GM23338 (cell line): ENCODE measurements around the gene MED16. TPM values are rescaled to one million over a fixed set of nuclear protein-coding genes. Genes with fewer than 3 reads are reported as not detected.

Source experiments
- ATAC-seq: fragments of 200-7000 bp; cut with Tn5 transposase; 3 replicates; pipeline ENCODE4 v1.9.1; 2020
- DNase-seq: peaks from one replicate; pipeline ENCODE4 v3.0.0-alpha.2; 2015; ENCODE audit warnings: low spot score
- H2AFZ ChIP-seq: fragments of 200-600 bp; sonication (generic); 2 replicates; pipeline ENCODE4 v1.8.0; 2016; ENCODE audit warnings: antibody characterized with exemption, mild to moderate bottlenecking, moderate library complexity
- H3F3A ChIP-seq: fragments of 200-600 bp; sonication (generic); replicated peaks from 2 replicates; pipeline ENCODE4 v1.8.0; 2017; ENCODE audit warnings: antibody characterized with exemption, mixed run types, low read depth
- H3K27ac ChIP-seq: fragments of 200-600 bp; sonication (generic); 2 replicates; pipeline ENCODE4 v1.6.1; 2016; ENCODE audit warnings: low read depth
- H3K27me3 ChIP-seq: fragments of 200-600 bp; sonication (generic); 2 replicates; pipeline ENCODE4 v1.8.0; 2016; ENCODE audit warnings: mild to moderate bottlenecking, mixed run types, moderate library complexity; ENCODE audit not compliant: insufficient read depth
- H3K36me3 ChIP-seq: fragments of 200-600 bp; sonication (generic); 2 replicates; pipeline ENCODE4 v1.8.0; 2016; ENCODE audit warnings: mild to moderate bottlenecking; ENCODE audit not compliant: insufficient read depth
- H3K4me1 ChIP-seq: fragments of 200-600 bp; sonication (generic); 2 replicates; pipeline ENCODE4 v1.8.0; 2016; ENCODE audit warnings: mild to moderate bottlenecking, moderate library complexity; ENCODE audit not compliant: insufficient read depth
- H3K4me2 ChIP-seq: fragments of 200-600 bp; sonication (generic); 2 replicates; pipeline ENCODE4 v1.7.1; 2017; ENCODE audit warnings: mixed run types
- H3K4me3 ChIP-seq: fragments of 200-600 bp; sonication (generic); 2 replicates; pipeline ENCODE4 v1.6.1; 2016; ENCODE audit warnings: mixed run types
- H3K79me2 ChIP-seq: fragments of 200-600 bp; sonication (generic); replicated peaks from 2 replicates; pipeline ENCODE4 v1.8.0; 2017; ENCODE audit warnings: mild to moderate bottlenecking; ENCODE audit not compliant: insufficient read depth
- H3K9me2 ChIP-seq: fragments of 200-600 bp; sonication (generic); 2 replicates; pipeline ENCODE4 v1.8.0; 2017; ENCODE audit not compliant: insufficient read depth
- H4K20me1 ChIP-seq: fragments of 200-600 bp; sonication (generic); replicated peaks from 2 replicates; pipeline ENCODE4 v1.8.0; 2017; ENCODE audit warnings: mild to moderate bottlenecking; ENCODE audit not compliant: insufficient read depth
- H3K27ac Mint-ChIP-seq: 2 replicates; pipeline ENCODE4 v1.8.0; 2020; ENCODE audit warnings: inconsistent platforms, mild to moderate bottlenecking, moderate library complexity, mixed read lengths
- H3K27me3 Mint-ChIP-seq: 3 replicates; pipeline ENCODE4 v1.8.0; 2022; ENCODE audit warnings: low read depth, mild to moderate bottlenecking, moderate library complexity, mixed read lengths, inconsistent platforms; ENCODE audit not compliant: insufficient read depth, poor library complexity
- H3K36me3 Mint-ChIP-seq: 3 replicates; pipeline ENCODE4 v1.8.0; 2021; ENCODE audit warnings: low read depth, mild to moderate bottlenecking, inconsistent platforms, moderate library complexity, mixed read lengths
- H3K4me1 Mint-ChIP-seq: 3 replicates; pipeline ENCODE4 v1.8.0; 2020; ENCODE audit warnings: mild to moderate bottlenecking, inconsistent platforms, mixed read lengths
- H3K4me3 Mint-ChIP-seq: 3 replicates; pipeline ENCODE4 v1.8.0; 2021; ENCODE audit warnings: moderate library complexity, mild to moderate bottlenecking, inconsistent platforms, mixed read lengths
- H3K9me3 Mint-ChIP-seq: 3 replicates; pipeline ENCODE4 v1.8.0; 2020; ENCODE audit warnings: moderate library complexity, mild to moderate bottlenecking, inconsistent platforms, mixed read lengths
- CTCF ChIP-seq, 2 experiments: fragments of 200-600 bp in 1 of 2; sonication (generic) in 1 of 2; conservative IDR thresholded peaks; 2 replicates each; pipeline versions ENCODE4 v1.5.1 to v1.6.1; 2016 to 2017; ENCODE audit warnings: antibody characterized with exemption in 2 of 2, low read depth in 2 of 2, mild to moderate bottlenecking in 2 of 2, moderate library complexity in 1 of 2
- ETS1 ChIP-seq: IDR thresholded peaks from 2 replicates; pipeline ENCODE4 v1.6.1; 2016; ENCODE audit warnings: antibody characterized with exemption
- EZH2 ChIP-seq: fragments of 200-600 bp; sonication (generic); IDR thresholded peaks from one replicate; pipeline ENCODE4 v1.8.0; 2017; ENCODE audit warnings: antibody characterized with exemption, mild to moderate bottlenecking, low read depth; ENCODE audit not compliant: unreplicated experiment
- EZH2phosphoT487 ChIP-seq: fragments of 200-600 bp; sonication (generic); IDR thresholded peaks from one replicate; pipeline ENCODE4 v1.8.1; 2018; ENCODE audit warnings: antibody characterized with exemption; ENCODE audit not compliant: unreplicated experiment
- JUNB ChIP-seq: IDR thresholded peaks from one replicate; pipeline ENCODE4 v1.6.1; 2016; ENCODE audit warnings: antibody characterized with exemption; ENCODE audit not compliant: unreplicated experiment
- POLR2AphosphoS5 ChIP-seq: IDR thresholded peaks from 2 replicates; pipeline ENCODE4 v1.6.1; 2016; ENCODE audit warnings: antibody characterized with exemption, low read depth
- REST ChIP-seq: IDR thresholded peaks from one replicate; pipeline ENCODE4 v1.6.1; 2018; ENCODE audit warnings: antibody characterized with exemption; ENCODE audit not compliant: unreplicated experiment
- ZNF331 ChIP-seq: fragments of 250-450 bp; sonication (Bioruptor Pico); IDR thresholded peaks from 2 replicates; pipeline ENCODE4 v1.5.0; 2020; ENCODE audit warnings: low read depth, mild to moderate bottlenecking, moderate library complexity
- ZNF462 ChIP-seq: fragments of 250-450 bp; sonication (Bioruptor Pico); IDR thresholded peaks from 2 replicates; pipeline ENCODE4 v1.5.0; 2020; ENCODE audit warnings: mild to moderate bottlenecking, moderate library complexity
- polyA plus RNA-seq: library from polyadenylated mRNA; unstranded; fragments of >200 nt; fragmentation: Nextera tagmentation; extraction: Ambion mirVana; gene quantifications from 2 replicates; pipeline ENCODE4 v1.2.1, GENCODE V29; 2016
- total RNA-seq: library from RNA; depleted of rRNA; stranded (reverse); fragments of >200 nt; shearing (Covaris generic); gene quantifications from 2 replicates; pipeline ENCODE4 v1.2.3, GENCODE V29; 2014

Gene MED16
- total and polyA plus RNA-seq, 2 experiments from 2014 or later, result 52.7 to 73.6 TPM

GRCh38 chr19:887599-887998 lies 5.4 kb downstream of the MED16 start:
- Mint-ChIP-seq H3K4me1 (no peaks in the 10 kb centered on the region), H3K9me3 (no peaks in the 10 kb centered on the region; the same call in 2 of the 3 replicates), H3K4me3 (no peak overlapping the region), H3K27me3 (peaks cover 6% of the 10 kb centered on the region), H3K27ac (no peak overlapping the region), H3K36me3 (peaks cover 13% of the 10 kb centered on the region; the same call in 2 of the 3 replicates)
- Histone ChIP-seq H3K4me3 (no peak overlapping the region), H3K27ac (no peak overlapping the region), H3K9me2 (no peaks in the 10 kb centered on the region), H3K4me1 (no peaks in the 10 kb centered on the region), H2AFZ (no peak overlapping the region), H3F3A (no peaks in the 10 kb centered on the region; the same call in 1 of the 2 replicates), H3K4me2 (no peak overlapping the region), H4K20me1 (peaks cover 4% of the 10 kb centered on the region; the same call in 1 of the 2 replicates), H3K79me2 (no peaks in the 10 kb centered on the region; the same call in 1 of the 2 replicates), H3K36me3 (no peaks in the 10 kb centered on the region), H3K27me3 (no peaks in the 10 kb centered on the region)
- ATAC-seq (no peak), DNase-seq (no peak)
- TF ChIP-seq ZNF462, result no peak
- no peak for TF ChIP-seq EZH2
- TF ChIP-seq EZH2phosphoT487, result no peak

- no peaks in the 10 kb centered on the region for H3K9me2 ChIP-seq
- H3K36me3 ChIP-seq, result no peaks in the 10 kb centered on the region
- H3K27ac Mint-ChIP-seq, result no peak overlapping the region
- TF ChIP-seq CTCF (conservative IDR thresholded peaks at IDR 0.05; ENCODE audit: low read depth in 2 of 2) (no peak), REST (no peak), ZNF331 (CRISPR knock-in tag) (no peak), ETS1 (no peak), EZH2 (no peak), POLR2AphosphoS5 (no peak), JUNB (no peak)
Measured at GRCh38 chr19:887072-887471, 5.9 kb downstream of the MED16 start.

More at GRCh38 chr19:887072-887471, 5.9 kb downstream of the MED16 start:
- Histone ChIP-seq H3K4me1 (no peaks in the 10 kb centered on the region), H3K4me2 (no peak overlapping the region), H3K4me3 (no peak overlapping the region), H3K79me2 (no peaks in the 10 kb centered on the region), H3K27ac (no peak overlapping the region), H2AFZ (no peak overlapping the region), H4K20me1 (peaks cover 4% of the 10 kb centered on the region; the same call in 1 of the 2 replicates), H3F3A (no peaks in the 10 kb centered on the region; the same call in 1 of the 2 replicates), H3K27me3 (no peaks in the 10 kb centered on the region)
- Mint-ChIP-seq H3K4me3 (no peak overlapping the region), H3K36me3 (peaks cover 18% of the 10 kb centered on the region; the same call in 2 of the 3 replicates), H3K4me1 (no peaks in the 10 kb centered on the region), H3K27me3 (peaks cover 6% of the 10 kb centered on the region), H3K9me3 (no peaks in the 10 kb centered on the region; the same call in 2 of the 3 replicates)
- ATAC-seq, result no peak
- DNase-seq, result no peak
